Skin epidermis (tissue), 12 donors: Measurements from ENCODE around the gene ATOH8.
A peak's percentile ranks its signal among the peaks of the same experiment; 100 is the strongest.

ENCODE experiments used
- H3K27ac ChIP-seq, 21 experiments: fragments of 200-600 bp; sonication (generic) in 11 of 21; one replicate each; pipeline ENCODE4 v1.5.0; 2020; ENCODE audit warnings: mild to moderate bottlenecking in 3 of 21, inconsistent platforms in 2 of 21, moderate library complexity in 2 of 21
- H3K4me3 ChIP-seq, 7 experiments: fragments of 200-600 bp; sonication (generic) in 2 of 7; one replicate each; pipeline ENCODE4 v1.5.0; 2020; ENCODE audit warnings: inconsistent platforms in 2 of 7, mild to moderate bottlenecking in 2 of 7, moderate library complexity in 1 of 7

The ATOH8 gene

GRCh38 chr2:85717308-85718008, 36.3 kb upstream of the ATOH8 start:
- Histone ChIP-seq H3K27ac (no peak overlapping the region), H3K4me3 (no peak overlapping the region)

DNA sequence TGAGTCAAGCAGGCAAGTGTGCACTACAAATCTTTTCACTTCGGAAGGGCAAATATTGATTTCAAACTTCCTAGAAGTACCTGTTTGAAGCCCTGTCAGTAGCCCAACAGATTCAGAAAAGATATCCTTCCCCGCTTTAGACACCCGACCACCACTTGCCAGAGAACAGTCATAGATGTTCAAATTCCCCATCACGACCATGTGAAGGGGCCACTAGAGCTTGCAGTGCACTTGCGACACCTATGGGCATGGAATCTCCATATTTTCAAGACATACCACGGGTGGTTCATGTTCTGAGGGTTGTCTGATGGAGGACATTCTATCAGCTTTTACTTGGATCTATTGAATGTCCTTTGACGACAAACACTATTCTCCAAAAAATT, 35.8 kb upstream of the ATOH8 start:
- no peak overlapping the region for H3K27ac ChIP-seq
- no peak overlapping the region for H3K4me3 ChIP-seq

DNA sequence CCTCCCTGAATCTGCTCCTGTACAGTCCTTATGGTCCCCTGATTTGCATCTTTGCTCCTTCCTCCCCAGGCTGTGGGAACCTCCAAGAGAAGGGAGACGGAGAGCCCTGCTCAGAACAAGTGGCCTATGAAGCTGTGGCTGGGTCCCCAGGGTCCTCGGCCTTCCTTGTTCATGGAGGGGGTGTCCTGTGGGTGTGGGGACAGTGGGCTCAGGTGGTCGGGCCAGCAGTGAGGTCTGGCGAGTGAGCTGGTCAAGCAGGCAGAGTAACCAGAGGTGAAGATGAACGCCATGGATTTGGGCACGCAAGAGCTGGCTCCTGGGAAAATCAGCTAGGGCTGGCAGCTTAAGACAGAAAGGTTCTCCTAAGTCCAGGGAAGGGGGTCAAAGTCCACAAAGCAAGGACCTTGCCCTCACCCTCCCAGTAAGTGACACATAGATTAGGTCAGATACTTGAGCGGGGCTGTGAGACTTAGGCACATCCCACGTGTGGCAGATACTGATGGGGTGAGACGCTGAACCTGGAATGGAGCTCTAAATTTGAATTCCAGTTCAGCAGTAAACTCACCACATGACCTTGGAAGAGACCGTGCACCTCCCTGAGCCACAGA, 34.8 kb upstream of the ATOH8 start:
- H3K27ac ChIP-seq = no peak overlapping the region
- H3K4me3 ChIP-seq = no peak overlapping the region

- H3K27ac ChIP-seq = no peak overlapping the region
- no peak overlapping the region for H3K4me3 ChIP-seq
These were observed 34.1 kb upstream of the ATOH8 start for GRCh38 chr2:85719609-85720240.

DNA sequence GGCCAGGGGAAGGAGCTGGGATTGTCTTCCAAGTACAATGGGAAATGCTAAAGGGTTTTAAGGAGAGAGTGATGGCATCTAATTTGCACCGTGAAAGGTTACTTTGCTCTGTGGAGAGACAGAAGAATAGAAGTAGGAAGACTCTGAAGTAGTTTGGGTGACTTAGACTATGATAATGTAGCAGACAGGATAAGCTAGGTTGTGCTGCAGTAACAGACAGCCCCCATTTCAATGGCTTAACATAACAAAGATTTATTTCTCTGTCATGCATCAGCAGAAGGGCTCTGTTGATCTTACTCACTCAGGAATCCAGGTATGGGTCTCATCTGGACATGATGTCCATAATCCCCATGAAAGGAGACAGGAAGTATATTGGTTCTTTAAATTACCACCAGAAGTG, 33.3 kb upstream of the ATOH8 start:
- Histone ChIP-seq H3K27ac (no peak overlapping the region), H3K4me3 (no peak overlapping the region)

DNA sequence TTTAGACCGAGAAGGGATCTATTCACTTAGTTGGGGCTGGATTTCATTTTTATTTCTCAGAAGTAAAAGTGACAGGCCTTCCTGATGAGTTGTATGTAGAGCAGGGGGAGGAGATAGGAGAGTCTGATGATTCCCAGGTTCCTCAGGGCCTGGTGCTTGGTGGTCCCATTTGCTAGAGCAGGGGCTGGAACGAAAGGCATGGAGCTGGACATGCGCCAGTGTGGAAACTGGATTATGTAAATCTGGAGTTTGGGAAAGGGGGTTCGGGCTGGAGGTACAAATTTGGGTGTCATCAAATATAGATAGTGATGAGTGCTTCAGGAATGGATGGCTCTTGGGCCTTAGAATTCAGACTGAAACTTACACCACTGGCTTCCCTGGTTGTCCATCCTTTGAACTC, 32.1 kb upstream of the ATOH8 start:
- H3K4me3 ChIP-seq = no peak overlapping the region
- H3K27ac ChIP-seq = no peak overlapping the region

DNA sequence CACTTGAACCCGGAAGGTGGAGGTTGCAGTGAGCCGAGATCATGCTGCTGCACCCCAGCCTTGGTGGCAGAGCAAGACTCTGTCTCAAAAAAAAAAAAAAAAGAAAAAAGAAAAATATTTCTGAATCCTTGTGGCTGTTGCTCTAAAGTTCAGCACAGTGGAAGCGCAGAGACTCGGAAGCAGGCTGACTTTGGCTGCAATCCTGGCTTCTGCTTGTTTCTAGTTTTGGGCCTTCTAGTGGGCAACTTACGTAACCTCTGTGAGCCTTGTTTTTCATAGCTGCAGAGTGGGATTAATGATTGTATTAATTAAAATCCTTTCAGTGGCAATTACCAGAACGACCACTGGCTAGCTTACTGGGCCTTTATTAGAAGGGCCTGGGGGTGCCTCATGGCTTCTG, 31.3 kb upstream of the ATOH8 start:
- Histone ChIP-seq H3K4me3 (no peak overlapping the region), H3K27ac (no peak overlapping the region)

DNA sequence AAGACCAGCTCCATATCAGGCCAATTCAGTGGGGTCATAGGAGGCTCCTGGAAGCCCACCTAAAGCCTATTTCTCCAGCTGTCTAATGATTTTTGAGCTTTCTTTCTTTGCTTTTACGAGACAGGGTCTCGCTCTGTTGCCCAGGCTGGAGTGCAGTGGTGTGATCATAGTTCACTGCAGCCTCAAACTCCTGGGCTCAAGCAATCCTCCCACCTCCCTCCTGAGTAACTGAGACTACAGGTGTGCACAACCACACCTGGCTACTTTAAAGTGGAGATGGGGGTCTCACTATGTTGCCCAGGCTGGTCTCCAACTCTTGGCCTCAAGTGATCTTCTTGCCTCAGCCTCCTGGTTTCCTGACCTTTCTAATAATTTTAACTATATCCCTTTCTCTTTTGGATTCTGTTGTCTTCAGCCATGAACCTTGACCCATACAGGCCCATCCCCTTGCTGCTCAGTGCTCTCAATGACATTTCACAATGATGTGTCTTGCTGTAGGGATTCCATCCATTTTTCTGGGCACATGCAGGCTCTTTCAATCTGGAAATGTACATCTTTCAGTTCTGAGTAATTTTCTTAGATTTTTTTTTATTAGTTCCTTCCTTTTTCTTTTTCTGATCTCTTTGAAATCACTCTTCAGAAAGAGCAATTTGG, 30.0 kb upstream of the ATOH8 start:
- H3K4me3 ChIP-seq = no peak overlapping the region
- no peak overlapping the region for H3K27ac ChIP-seq

GRCh38 chr2:85724731-85725181, 29.0 kb upstream of the ATOH8 start:
- peak overlapping the region in 1 of 21 experiments; percentile 26 for H3K27ac ChIP-seq
- H3K4me3 ChIP-seq = no peak overlapping the region

DNA sequence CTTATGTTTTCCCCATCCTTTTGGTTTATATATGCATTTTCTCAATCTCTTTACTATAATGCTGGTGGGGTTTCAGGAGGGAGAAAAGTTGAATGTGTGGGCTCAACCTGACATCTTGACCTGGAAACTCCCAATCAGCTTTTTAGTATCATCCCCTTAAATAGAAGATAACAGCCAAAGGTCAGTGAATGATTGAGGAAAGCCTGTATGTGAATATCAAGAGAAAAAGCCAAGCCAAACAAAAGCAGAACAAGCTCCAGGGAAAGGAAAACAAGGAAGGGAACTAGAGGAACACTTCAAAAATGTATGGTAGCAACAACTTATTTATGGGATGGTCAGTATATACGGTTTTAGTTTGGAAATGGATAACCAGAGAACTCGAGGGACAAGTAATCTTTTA, 28.3 kb upstream of the ATOH8 start:
- Histone ChIP-seq H3K4me3 (no peak overlapping the region), H3K27ac (no peak overlapping the region)

DNA sequence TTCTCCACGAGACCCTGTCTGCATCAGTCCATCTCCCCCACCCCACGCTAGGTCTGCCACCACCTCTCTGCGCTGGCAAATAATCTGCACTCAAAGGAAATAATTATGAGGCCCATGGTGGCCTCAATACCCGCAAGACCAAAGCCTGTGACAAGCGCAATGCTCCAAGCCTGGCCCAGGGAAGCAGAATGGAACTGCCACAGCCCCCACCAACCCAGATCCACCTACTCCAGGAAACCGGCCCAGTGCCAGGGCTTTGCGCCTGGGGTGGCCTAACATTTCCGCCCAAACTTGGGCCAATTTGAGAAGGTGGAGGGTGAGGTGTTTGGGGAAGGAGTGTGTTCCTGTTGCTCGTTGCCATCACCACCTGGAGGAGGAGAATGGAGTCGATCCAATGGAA, 26.0 kb upstream of the ATOH8 start:
- Histone ChIP-seq H3K27ac (peak overlapping the region in 1 of 21 experiments; percentile 18), H3K4me3 (no peak overlapping the region)

DNA sequence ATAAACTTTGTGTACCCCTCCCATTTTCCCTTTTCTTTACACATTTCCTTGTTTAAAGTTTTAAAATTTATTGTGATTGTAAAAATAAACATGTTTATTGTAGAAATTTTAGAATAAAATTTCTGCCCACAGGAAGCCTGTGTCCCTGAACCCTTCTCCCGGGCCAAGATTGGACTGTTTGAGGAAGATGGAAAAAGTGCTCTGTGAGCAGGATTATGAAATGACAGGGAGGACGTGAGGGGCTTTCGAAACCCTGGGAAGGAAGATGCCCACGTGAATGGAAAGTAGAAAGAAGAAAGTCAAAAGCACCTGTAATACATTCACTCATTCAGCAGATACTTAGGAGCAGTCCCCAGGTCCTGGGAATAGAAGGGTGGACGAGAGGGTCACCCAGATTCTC, 25.4 kb upstream of the ATOH8 start:
- Histone ChIP-seq H3K27ac (peak overlapping the region in 4 of 21 experiments; percentile 16 to 51 (median 22)), H3K4me3 (no peak overlapping the region)

GRCh38 chr2:85728883-85729824, 24.6 kb upstream of the ATOH8 start:
- H3K4me3 ChIP-seq = no peak overlapping the region
- peak overlapping the region in 4 of 21 experiments; percentile 16 to 51 (median 22) for H3K27ac ChIP-seq

DNA sequence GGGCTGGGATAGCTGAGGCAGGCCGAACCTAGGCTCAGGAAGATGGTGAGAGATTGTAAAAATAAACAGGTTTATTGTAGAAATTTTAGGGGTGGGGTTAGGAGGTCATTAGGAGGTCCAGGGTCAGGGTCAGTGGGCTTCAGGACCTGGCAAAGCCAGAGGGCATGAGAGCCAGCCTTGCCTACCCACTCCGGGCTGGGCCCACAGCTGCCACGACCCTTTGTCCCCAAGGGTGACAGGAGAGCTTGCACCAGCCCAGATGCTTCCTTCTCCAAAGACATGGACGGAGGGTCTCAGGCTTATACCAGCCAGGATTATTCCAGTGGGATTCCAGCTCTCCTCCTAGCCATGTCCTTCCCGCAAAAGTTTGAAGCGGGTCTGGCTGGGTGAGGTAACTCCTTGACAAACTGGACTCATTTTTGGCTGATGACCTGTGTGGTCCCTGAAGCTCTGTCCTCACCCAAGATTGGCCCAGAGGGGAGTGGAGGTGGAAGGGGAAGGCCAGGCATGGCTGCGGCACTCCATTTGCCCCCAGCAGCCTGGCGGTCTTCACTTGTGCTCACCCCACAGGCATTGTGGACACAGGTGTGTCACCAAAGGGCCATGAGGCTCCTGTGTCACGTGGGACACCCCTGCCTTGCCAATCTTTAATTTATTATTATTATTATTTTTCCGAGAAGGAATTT, 23.8 kb upstream of the ATOH8 start:
- H3K4me3 ChIP-seq = no peak overlapping the region
- peak overlapping the region in 1 of 21 experiments; percentile 27 for H3K27ac ChIP-seq

DNA sequence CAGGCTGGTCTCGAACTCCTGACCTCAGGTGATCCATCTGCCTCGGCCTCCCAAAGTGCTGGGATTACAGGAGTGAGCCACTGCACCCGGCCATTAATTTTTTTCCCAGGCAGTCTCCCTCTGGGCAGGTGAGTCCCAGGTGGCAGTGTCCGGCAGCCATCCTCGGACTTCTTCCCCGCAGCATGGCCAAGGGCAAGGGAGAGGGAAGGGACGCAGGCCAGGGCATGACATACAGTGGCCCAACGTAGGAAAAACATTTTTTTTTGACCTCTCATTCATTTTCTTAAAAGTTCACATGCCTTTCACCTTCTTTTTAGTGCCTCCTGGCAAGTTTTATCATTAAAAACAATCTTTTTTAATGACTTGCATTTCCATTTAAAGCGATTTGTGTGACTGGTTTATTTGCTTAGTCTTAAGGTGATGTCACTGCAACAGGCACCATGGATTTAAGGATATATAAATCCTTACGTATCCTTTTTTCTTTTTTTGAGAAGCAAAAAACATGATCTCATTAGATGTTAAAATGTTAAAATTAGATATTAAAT, 23.0 kb upstream of the ATOH8 start:
- Histone ChIP-seq H3K4me3 (no peak overlapping the region), H3K27ac (peak overlapping the region in 1 of 21 experiments; percentile 26)

GRCh38 chr2:85731606-85732005, 22.2 kb upstream of the ATOH8 start:
- Histone ChIP-seq H3K27ac (peak overlapping the region in 1 of 21 experiments; percentile 26), H3K4me3 (no peak overlapping the region)

DNA sequence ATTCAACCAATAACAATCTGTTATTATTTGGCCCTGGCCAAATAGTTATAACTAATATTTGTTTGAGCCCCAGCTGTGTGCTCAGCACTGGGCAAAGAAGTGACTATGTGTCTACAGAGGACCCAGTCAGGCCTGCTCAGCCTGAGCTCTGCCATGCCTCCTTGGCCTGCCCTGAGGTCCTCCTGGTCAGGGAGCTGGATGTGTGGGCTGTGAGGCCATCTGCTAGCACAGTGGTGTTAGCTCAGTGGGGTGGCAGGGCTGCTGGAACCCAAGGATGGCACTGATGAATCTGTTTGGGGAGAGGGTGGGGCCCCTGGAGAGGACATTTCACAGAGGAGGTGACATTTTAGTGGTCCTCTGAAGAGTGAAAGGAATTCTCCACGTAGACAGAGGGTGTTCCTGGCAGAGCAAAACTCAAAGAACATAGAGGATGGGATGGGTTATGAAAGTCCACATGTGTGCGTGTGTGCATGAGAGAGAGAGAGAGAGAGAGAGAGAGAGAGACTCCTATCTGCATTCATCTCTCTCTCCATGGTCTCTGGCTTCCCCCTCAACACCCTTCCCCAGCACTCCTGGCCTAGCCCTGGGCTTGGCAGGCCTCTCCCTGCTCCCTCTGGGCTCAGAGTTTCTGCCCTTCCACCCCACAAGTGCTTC, 21.2 kb upstream of the ATOH8 start:
- no peak overlapping the region for H3K4me3 ChIP-seq
- peak overlapping the region in 4 of 21 experiments; percentile 33 to 79 (median 52) for H3K27ac ChIP-seq
